GM18505 (cell line): ENCODE results near the gene HIRA.
"Not testable (repeated sequence)": the region's sequence is repeated elsewhere in the genome, so short reads cannot be mapped to it uniquely, and the experiment has no call there.

Experiments used
- ATAC-seq: cut with Tn5 transposase; IDR thresholded peaks from one replicate; pipeline ENCODE4 v1.9.1; 2021; ENCODE audit not compliant: unreplicated experiment
- POLR2A ChIP-seq: IDR thresholded peaks from 4 replicates; pipeline ENCODE4 v1.6.1; 2011; ENCODE audit warnings: borderline replicate concordance; ENCODE audit not compliant: insufficient read depth, insufficient read length; ENCODE audit errors: extremely low read depth

HIRA gene

DNA sequence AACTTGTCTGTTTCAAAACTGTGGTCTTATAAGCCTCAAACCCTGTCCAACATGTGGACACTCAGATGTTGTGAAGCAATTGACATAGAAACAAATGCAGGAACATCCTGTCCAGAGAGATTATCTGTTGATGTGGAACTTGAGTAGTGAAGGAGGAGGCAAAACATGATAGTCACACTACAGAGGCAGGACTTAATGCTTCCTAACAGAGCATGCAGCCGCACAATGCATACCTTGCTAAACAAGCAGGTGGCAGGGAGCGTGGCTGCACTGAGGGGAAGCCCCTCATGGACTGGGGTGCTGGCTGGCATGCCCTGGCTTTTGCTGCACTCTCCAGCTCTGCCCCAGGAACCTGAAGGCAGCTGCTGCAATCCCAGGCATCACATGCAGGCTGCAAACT lies 10.6 kb upstream of the HIRA start:
- ATAC-seq, result no peak
- TF ChIP-seq POLR2A, result no peak

- no peak for TF ChIP-seq POLR2A
- no peak for ATAC-seq
Measured at GRCh38 chr22:19440411-19441195, 9.1 kb upstream of the HIRA start.

DNA sequence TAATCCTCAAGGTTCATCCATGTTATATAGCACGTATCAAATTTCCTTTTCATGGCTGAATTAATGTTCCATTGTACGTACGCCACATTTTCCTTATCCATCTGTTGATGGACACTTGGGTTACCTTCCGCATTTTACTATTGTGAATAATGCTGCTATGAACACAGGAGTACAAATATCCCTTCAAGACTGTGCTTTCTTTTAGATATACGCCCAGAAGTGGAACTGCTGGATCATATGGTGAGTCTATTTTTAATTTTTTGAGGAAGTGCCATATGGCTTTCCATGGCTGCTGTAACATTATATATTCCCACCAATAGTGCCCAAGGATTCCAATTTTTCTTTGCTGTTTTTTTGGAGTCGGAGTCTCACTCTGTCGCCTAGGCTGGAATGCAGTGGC lies 6.8 kb upstream of the HIRA start:
- no peak for TF ChIP-seq POLR2A
- ATAC-seq, result no peak

- not testable (repeated sequence) for ATAC-seq
Measured at GRCh38 chr22:19436444-19437161, 5.1 kb upstream of the HIRA start.

DNA sequence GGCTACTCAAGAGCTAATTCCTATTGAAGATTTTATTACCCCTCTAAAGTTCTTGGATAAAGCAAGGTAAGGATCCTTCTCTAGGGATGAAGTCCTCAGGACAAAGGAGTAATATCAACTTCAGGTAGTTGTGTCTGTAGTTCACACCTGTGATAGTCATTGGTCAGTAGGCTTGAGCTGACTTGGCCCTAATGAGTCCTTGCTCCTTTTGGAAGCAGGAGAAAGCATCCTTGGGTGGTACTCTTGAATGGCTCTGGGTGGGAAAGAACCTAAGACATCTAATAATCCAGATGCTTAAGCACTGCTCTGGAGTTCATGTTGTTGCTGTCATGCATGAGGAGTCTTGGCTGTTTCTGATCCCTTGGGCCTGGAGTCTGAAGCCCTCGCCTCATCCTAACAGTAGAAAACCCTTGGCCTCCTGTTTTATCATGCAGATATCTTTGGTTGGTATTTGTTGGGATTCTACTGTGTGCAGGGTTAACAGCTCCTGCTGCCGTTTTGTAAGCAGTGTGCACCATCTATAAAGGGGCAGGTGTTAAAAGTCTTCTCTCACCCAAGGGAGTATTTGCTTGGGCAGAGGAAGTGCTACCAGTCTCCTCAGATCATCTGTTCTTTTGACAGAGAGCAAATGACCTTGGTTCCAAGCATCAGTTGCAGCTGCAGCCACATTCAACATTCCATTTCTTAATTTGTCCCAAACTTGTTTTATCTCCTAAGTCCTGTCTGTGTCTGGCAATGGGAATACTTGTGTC lies 3.5 kb upstream of the HIRA start:
- ATAC-seq, result no peak
- no peak for TF ChIP-seq POLR2A

- TF ChIP-seq POLR2A, result no peak
- ATAC-seq, result no peak
Measured at GRCh38 chr22:19434401-19434800, 2.9 kb upstream of the HIRA start.

DNA sequence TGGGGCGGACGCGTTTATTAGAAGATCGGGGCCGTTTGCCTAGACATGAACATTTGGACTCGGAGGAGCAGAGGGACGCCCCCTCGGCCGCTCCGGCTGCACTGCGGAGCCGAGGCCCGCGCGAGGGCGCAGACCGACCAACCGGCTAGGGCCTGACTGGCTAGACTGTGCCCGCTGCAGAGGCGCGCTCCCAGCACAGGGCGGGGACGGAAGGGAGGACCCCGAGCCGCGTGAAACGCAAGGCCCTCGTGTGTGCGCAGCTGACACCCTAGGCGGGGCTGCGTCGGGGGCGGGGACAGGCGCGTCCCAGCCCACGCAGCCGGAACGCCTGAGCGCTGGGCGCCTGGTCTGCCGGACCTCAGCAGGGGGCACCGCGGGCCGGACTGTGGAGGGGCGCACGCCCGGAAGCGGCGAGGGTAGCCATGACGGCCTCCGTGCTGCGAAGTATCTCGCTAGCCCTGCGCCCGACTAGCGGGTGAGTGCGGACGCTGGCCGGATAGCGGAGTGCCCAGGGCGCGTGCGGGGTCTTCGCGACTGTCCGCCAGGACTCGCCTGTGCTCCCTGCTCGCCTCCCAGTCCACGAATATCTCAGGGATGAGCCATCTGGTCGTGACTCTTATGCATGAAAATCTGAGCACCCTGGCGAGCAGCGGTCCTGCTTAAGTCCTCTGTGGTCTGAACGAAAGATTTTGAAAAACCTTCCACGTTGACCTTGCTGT lies 759 bp upstream of the HIRA start, which contains the start of gene MRPL40:
MRPL40 (plus strand) TSS at position 413 of the 719 bp plus-strand sequence; CDS start at position 423, 10 bp downstream.
- peak; percentile 98 for TF ChIP-seq POLR2A

DNA sequence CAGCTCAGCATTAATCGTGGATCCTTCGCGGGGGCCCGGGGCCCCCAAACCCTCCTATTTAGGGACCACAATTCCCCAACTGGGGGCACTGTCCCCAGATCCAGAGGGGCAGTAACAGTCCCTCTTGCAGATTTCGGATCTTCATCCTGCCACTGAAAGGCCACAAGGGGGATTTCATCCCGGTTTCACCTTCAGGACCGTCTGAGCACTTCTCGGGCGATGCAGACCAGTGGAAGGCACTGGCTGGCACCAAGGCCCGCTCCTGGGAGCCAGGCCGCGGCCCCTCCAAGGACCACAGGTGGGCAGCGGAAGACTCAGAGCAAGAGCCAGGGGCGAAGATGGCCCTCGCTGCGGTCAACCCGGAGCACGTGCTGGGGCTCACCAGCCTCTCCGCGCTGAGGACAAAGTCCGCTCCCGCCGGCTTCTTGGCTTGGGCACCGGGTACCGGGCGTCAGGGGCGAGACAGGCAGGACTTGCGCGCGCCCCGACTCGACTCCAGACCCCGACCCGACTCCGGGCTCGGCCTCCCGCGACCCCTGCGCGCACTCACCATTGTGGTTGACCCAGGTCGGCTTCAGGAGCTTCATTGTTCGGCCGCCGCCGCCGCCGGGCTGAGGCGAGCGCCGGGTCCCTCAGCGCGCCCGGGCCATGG lies 517 bp downstream of the HIRA start:
- TF ChIP-seq POLR2A, result no peak
- ATAC-seq, result peak; percentile 4

More for the DNA sequence above, 759 bp upstream of the HIRA start, which contains the start of gene MRPL40:
- peak; percentile 66 for ATAC-seq

DNA sequence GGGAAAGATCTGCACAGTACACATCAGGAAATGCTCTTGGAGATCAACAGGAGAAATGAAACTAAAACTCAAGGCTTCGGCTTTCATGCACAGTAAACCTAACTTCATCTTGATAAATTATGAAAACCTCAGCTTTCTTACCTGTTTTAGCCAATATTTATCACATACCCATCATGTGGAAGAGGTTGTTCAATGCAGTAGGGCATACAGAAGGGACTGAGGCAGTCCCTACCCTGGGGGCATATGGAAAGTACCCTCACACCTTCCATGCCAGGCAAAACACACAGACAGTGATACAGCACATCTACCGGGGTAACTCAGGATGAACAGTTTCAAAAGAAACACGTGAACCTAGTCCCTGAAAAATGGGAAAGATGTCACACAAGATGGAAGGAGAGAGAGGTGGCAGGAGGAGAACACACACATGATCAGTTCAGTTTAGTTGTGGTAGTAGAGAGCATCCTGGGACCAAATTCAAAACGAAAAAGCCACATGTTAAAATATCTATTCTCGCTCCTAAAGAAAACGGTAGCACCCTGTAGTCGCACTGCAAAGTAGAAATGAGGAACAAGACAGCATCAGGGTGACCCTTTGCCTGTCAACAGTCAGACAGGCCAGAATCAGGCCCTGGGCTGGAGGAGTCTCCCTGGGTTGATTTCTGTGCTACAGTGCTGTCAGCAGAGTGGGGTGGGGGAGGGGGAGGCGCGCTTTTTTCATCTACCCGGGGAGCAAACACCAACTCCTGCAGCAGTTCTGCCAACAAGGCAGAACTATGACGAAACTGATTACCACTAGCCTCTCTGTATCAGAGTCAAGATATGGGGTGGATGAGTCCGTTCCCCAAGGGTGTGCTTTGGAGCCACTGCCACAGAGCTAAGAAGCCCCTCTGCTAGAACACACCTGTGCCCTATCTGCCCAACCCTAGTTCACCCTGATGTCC lies 1.3 kb downstream of the HIRA start:
- ATAC-seq, result no peak
- peak; percentile 56 for TF ChIP-seq POLR2A

DNA sequence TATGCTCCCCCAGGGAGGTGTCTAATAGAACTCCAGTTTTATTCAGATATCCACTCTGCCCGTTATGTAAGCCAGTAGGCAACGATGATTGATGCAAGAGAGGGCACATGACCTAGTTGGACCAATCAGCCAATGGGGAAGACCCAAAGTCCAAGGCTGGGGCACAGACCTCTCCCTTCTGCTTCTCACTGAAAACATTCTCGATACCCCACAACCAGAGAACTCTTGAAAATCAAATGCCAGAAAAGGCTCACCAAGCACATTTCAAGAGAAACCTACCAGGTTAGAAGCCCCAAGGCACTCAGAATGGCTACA lies 7.4 kb downstream of the HIRA start:
- TF ChIP-seq POLR2A, result no peak
- ATAC-seq, result no peak

- no peak for ATAC-seq
- no peak for TF ChIP-seq POLR2A
Measured at GRCh38 chr22:19422440-19423301, 8.9 kb downstream of the HIRA start.
